CD14-positive monocyte (primary cell): Measurements from ENCODE around the gene SYNRG. TPM values are rescaled to one million over a fixed set of nuclear protein-coding genes. Genes with fewer than 3 reads are reported as not detected.
A peak's percentile ranks its signal among the peaks of the same experiment; 100 is the strongest.

ENCODE experiments used
- DNase-seq, 3 donors: peaks; one replicate each; pipeline ENCODE4 v3.0.0-alpha.2; 2011 to 2022
- H2AFZ ChIP-seq: 2 replicates; pipeline ENCODE4 v1.6.0; 2012; ENCODE audit warnings: mild to moderate bottlenecking, low read depth, low read length, inconsistent platforms; ENCODE audit not compliant: insufficient read depth, poor library complexity, severe bottlenecking
- H3K27ac ChIP-seq, 2 donors: 1 replicate in 1 of 2; 2 replicates in 1 of 2; pipeline ENCODE4 v1.5.1; 2012 to 2013; ENCODE audit warnings: low read length in 2 of 2, control low read depth in 1 of 2, inconsistent platforms in 1 of 2, low read depth in 1 of 2, mild to moderate bottlenecking in 1 of 2
- H3K27me3 ChIP-seq, 2 donors: one replicate each; pipeline versions ENCODE4 v1.6.0 to v1.6.1; 2011 to 2013; ENCODE audit warnings: low read length in 2 of 2; ENCODE audit not compliant: control insufficient read depth in 2 of 2, insufficient read depth in 2 of 2
- H3K36me3 ChIP-seq, 2 donors: replicated peaks in 1 of 2; 1 replicate in 1 of 2; 2 replicates in 1 of 2; pipeline versions ENCODE4 v1.5.1 to v1.6.1; 2012 to 2013; ENCODE audit warnings: low read length in 2 of 2, control low read depth in 1 of 2, inconsistent platforms in 1 of 2, mild to moderate bottlenecking in 1 of 2; ENCODE audit not compliant: insufficient read depth in 2 of 2, control insufficient read depth in 1 of 2
- H3K4me1 ChIP-seq, 2 donors: 1 replicate in 1 of 2; 2 replicates in 1 of 2; pipeline versions ENCODE4 v1.5.1 to v1.6.1; 2012 to 2013; ENCODE audit warnings: low read length in 2 of 2, control low read depth in 1 of 2, inconsistent platforms in 1 of 2, mild to moderate bottlenecking in 1 of 2, moderate library complexity in 1 of 2; ENCODE audit not compliant: insufficient read depth in 2 of 2, control insufficient read depth in 1 of 2
- H3K4me2 ChIP-seq: replicated peaks from 2 replicates; pipeline ENCODE3; 2012; ENCODE audit warnings: low read length, moderate library complexity, mild to moderate bottlenecking; ENCODE audit not compliant: poor library complexity, severe bottlenecking; ENCODE audit errors: extremely low read depth
- H3K4me3 ChIP-seq, 3 experiments: fragments of 200-600 bp in 1 of 3; sonication (generic) in 1 of 3; replicated peaks in 1 of 3; 1 replicate in 2 of 3; 2 replicates in 1 of 3; pipeline ENCODE4 v1.5.1; 2011 to 2013; ENCODE audit warnings: low read length in 3 of 3, mild to moderate bottlenecking in 3 of 3, control low read depth in 2 of 3, low read depth in 2 of 3, inconsistent platforms in 1 of 3, moderate library complexity in 1 of 3
- H3K79me2 ChIP-seq: 2 replicates; pipeline ENCODE4 v1.6.0; 2012; ENCODE audit warnings: mild to moderate bottlenecking, control low read depth, inconsistent platforms, low read length, moderate library complexity; ENCODE audit not compliant: insufficient read depth
- H3K9ac ChIP-seq: 2 replicates; pipeline ENCODE4 v1.6.0; 2017; ENCODE audit warnings: low read length, mild to moderate bottlenecking; ENCODE audit not compliant: insufficient read depth, poor library complexity, severe bottlenecking
- H3K9me3 ChIP-seq, 2 donors: replicated peaks in 1 of 2; 1 replicate in 1 of 2; 2 replicates in 1 of 2; pipeline versions ENCODE4 v1.5.1 to v1.6.1; 2012 to 2013; ENCODE audit warnings: low read length in 2 of 2, control low read depth in 1 of 2; ENCODE audit not compliant: control insufficient read depth in 1 of 2, insufficient read depth in 1 of 2
- H4K20me1 ChIP-seq: 2 replicates; pipeline ENCODE4 v1.6.0; 2012; ENCODE audit warnings: mild to moderate bottlenecking, low read length, control low read depth, moderate library complexity; ENCODE audit not compliant: insufficient read depth
- H3K27ac Mint-ChIP-seq, 7 donors: one replicate each; pipeline ENCODE4 v1.8.0; 2020; ENCODE audit warnings: mild to moderate bottlenecking in 7 of 7, mixed read lengths in 7 of 7, moderate library complexity in 6 of 7, inconsistent platforms in 2 of 7
- H3K27me3 Mint-ChIP-seq, 3 donors: one replicate each; pipeline ENCODE4 v1.8.0; 2021 to 2022; ENCODE audit warnings: low read depth in 3 of 3, mild to moderate bottlenecking in 3 of 3, mixed read lengths in 3 of 3, moderate library complexity in 3 of 3, inconsistent platforms in 1 of 3
- H3K36me3 Mint-ChIP-seq, 2 donors: one replicate each; pipeline ENCODE4 v1.8.0; 2020; ENCODE audit warnings: mixed read lengths in 2 of 2, inconsistent platforms in 1 of 2, mild to moderate bottlenecking in 1 of 2
- H3K4me1 Mint-ChIP-seq: one replicate; pipeline ENCODE4 v1.8.0; 2020; ENCODE audit warnings: mild to moderate bottlenecking, mixed read lengths
- H3K4me3 Mint-ChIP-seq, 2 donors: one replicate each; pipeline ENCODE4 v1.8.0; 2020; ENCODE audit warnings: mild to moderate bottlenecking in 2 of 2, mixed read lengths in 2 of 2, moderate library complexity in 1 of 2
- H3K9me3 Mint-ChIP-seq, 7 donors: one replicate each; pipeline ENCODE4 v1.8.0; 2020 to 2022; ENCODE audit warnings: mixed read lengths in 7 of 7, mild to moderate bottlenecking in 6 of 7, moderate library complexity in 6 of 7, inconsistent platforms in 2 of 7
- CTCF ChIP-seq: fragments of 200-600 bp; IDR thresholded peaks from one replicate; pipeline ENCODE4 v1.8.0; 2022; ENCODE audit warnings: antibody characterized with exemption, mild to moderate bottlenecking
- WGBS: methylation state at CpG from one replicate; pipeline ENCODE4 v1.1.5; 2013; ENCODE audit warnings: missing lambda C conversion rate; ENCODE audit not compliant: insufficient coverage; 5-methylcytosine and 5-hydroxymethylcytosine counted together
- intact Hi-C, 2 donors: fragments of 100-400 bp; cut with micrococcal nuclease; formaldehyde crosslinking; loops; one replicate each; pipeline versions ENCODE4 v1.15.0 to v1.15.1; 2023
- polyA plus RNA-seq, 3 donors: library from polyadenylated mRNA; depleted of rRNA in 1 of 3; unstranded in 2 of 3; stranded (reverse) in 1 of 3; fragments of 300-500 nt in 2 of 3; fragments of >200 nt in 1 of 3; fragmentation: Illumina TruSeq in 2 of 3; gene quantifications; 1 replicate in 2 of 3; 2 replicates in 1 of 3; pipeline ENCODE4 v1.2.3, GENCODE V29; 2012 to 2021

Gene SYNRG
- polyA plus RNA-seq, 3 donors, result 13.1 to 17.5 (median 16.9) TPM

- H3K4me3 Mint-ChIP-seq, result peak overlapping the region; percentile 96 to 97
- no peaks in the 10 kb centered on the region for H3K79me2 ChIP-seq
- H3K27me3 Mint-ChIP-seq, result peaks cover 23 to 37% (median 25%) of the 10 kb centered on the region in 3 donors
- H3K9me3 Mint-ChIP-seq, result peaks cover 0 to 5% (median 0%) of the 10 kb centered on the region in 7 donors
- peaks cover 0 to 36% of the 10 kb centered on the region in 2 donors for H3K27me3 ChIP-seq
- no peaks in the 10 kb centered on the region for H3K36me3 ChIP-seq
- intact Hi-C loops, result no loop called here
- peak overlapping the region; percentile 84 for H2AFZ ChIP-seq
- WGBS, result 28% methylated on average over 14 of the region's 24 CpGs
- H3K4me1 ChIP-seq, result peaks cover 21 to 32% of the 10 kb centered on the region in 2 donors
- H3K36me3 Mint-ChIP-seq, result peaks cover 0 to 4% of the 10 kb centered on the region in 2 donors
- H3K9ac ChIP-seq, result peak overlapping the region; percentile 42
- H3K4me1 Mint-ChIP-seq, result peaks cover 32% of the 10 kb centered on the region
- no peaks in the 10 kb centered on the region for H3K9me3 ChIP-seq
- peak overlapping the region; percentile 95 for H3K4me2 ChIP-seq
- TF ChIP-seq CTCF, result no peak
- H3K4me3 ChIP-seq, result peak overlapping the region; percentile 35 to 81 (median 57)
- peak overlapping the region in 1 of 2 donors; percentile 29 for H3K27ac ChIP-seq
- H4K20me1 ChIP-seq, result no peaks in the 10 kb centered on the region
- peak; percentile 11 to 45 (median 21) for DNase-seq
- H3K27ac Mint-ChIP-seq, result peak overlapping the region in 4 of 7 donors; percentile 17 to 75 (median 56)
These were observed 118.3 kb downstream of the SYNRG start for GRCh38 chr17:37490638-37491614.

- Histone ChIP-seq H4K20me1 (no peaks in the 10 kb centered on the region), H3K4me2 (peak overlapping the region; percentile 95), H3K79me2 (no peaks in the 10 kb centered on the region), H3K4me3 (peak overlapping the region; percentile 35 to 81 (median 57)), H3K9ac (peak overlapping the region; percentile 42), H3K4me1 (peaks cover 21 to 32% of the 10 kb centered on the region in 2 donors), H2AFZ (peak overlapping the region; percentile 84), H3K9me3 (no peaks in the 10 kb centered on the region), H3K27ac (no peak overlapping the region), H3K36me3 (no peaks in the 10 kb centered on the region), H3K27me3 (peaks cover 0 to 36% of the 10 kb centered on the region in 2 donors)
- Mint-ChIP-seq H3K36me3 (peaks cover 0 to 4% of the 10 kb centered on the region in 2 donors), H3K4me3 (peak overlapping the region; percentile 96 to 97), H3K27me3 (peaks cover 23 to 37% (median 25%) of the 10 kb centered on the region in 3 donors), H3K27ac (peak overlapping the region in 4 of 7 donors; percentile 17 to 82 (median 71)), H3K4me1 (peaks cover 32% of the 10 kb centered on the region), H3K9me3 (peaks cover 0 to 5% (median 0%) of the 10 kb centered on the region in 7 donors)
- DNase-seq, result peak in 1 of 3 donors; percentile 8
- TF ChIP-seq CTCF, result peak; percentile 28
- under 1% methylated on average over 38 of the region's 56 CpGs for WGBS
- intact Hi-C loops, result no loop called here
These were observed 119.1 kb downstream of the SYNRG start for GRCh38 chr17:37490022-37490587.
